ENCODE data around the gene COL9A1.

DNA sequence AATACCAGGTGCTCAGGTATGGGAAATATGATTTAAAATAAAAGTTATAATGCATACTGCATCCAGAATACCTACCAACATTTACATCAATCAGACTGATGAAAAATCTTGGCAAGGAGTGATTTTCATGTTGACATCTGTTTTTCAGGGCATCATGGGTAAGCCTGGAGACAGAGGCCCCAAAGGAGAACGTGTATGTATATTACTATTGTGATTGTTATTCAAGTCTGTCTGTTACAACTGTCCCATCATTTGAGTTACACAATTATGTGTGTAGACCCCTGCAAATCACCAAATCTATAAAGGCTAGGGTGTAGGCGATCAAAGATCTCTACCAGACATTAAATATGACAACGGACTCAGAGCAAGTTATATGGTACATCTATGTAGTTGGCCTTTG is 118.2 kb downstream of the COL9A1 start:
- TF ChIP-seq HDAC2 (IDR thresholded peaks at IDR 0.05) (no peak), SMC3 (IDR thresholded peaks at IDR 0.05) (no peak), POLR2A (IDR thresholded peaks at IDR 0.05; ENCODE audit: low read length) (no peak)
